Ascending aorta (tissue), 2 donors: ENCODE data around the gene SAPCD2. TPM values are rescaled to one million over a fixed set of nuclear protein-coding genes. Genes with fewer than 3 reads are reported as not detected.

ENCODE experiments used
- DNase-seq, 2 donors: peaks; one replicate each; pipeline ENCODE4 v3.0.0-alpha.2; 2019; ENCODE audit warnings: low spot score in 2 of 2
- H3K27ac ChIP-seq, 2 donors: fragments of 200-600 bp; sonication (generic); one replicate each; pipeline ENCODE4 v1.5.1; 2016 to 2017; ENCODE audit warnings: mild to moderate bottlenecking in 1 of 2
- H3K27me3 ChIP-seq: fragments of 200-600 bp; sonication (generic); one replicate; pipeline ENCODE4 v1.5.1; 2017
- H3K36me3 ChIP-seq, 2 donors: fragments of 200-600 bp; sonication (generic); one replicate each; pipeline ENCODE4 v1.5.1; 2016
- H3K4me1 ChIP-seq, 2 donors: fragments of 200-600 bp; sonication (generic); one replicate each; pipeline ENCODE4 v1.5.1; 2016 to 2017; ENCODE audit warnings: mild to moderate bottlenecking in 1 of 2
- H3K4me3 ChIP-seq, 2 donors: fragments of 200-600 bp; sonication (generic); one replicate each; pipeline ENCODE4 v1.5.1; 2016 to 2017; ENCODE audit warnings: mild to moderate bottlenecking in 1 of 2
- H3K9me3 ChIP-seq, 2 donors: fragments of 200-600 bp; sonication (generic); one replicate each; pipeline ENCODE4 v1.5.1; 2016
- intact Hi-C: fragments of 100-400 bp; cut with DNase I; formaldehyde crosslinking; loops from one replicate; pipeline ENCODE4 v1.15.1; 2023
- total RNA-seq: library from RNA; depleted of rRNA; stranded (reverse); fragments of >200 nt; gene quantifications from one replicate; pipeline ENCODE4 v1.1.0, GENCODE V29; 2016
- TF ChIP-seq, protein P1 (sequence below), 3 experiments: fragments of 200-600 bp in 2 of 3; fragments of 450-650 bp in 1 of 3; sonication (generic) in 2 of 3; IDR thresholded peaks; one replicate each; pipeline ENCODE4 v1.5.1; 2016 to 2019; ENCODE audit warnings: antibody characterized with exemption in 3 of 3, mild to moderate bottlenecking in 1 of 3, moderate library complexity in 1 of 3

Gene SAPCD2
- total RNA-seq, 1 donor from 2014 or later = 8.7 TPM

DNA sequence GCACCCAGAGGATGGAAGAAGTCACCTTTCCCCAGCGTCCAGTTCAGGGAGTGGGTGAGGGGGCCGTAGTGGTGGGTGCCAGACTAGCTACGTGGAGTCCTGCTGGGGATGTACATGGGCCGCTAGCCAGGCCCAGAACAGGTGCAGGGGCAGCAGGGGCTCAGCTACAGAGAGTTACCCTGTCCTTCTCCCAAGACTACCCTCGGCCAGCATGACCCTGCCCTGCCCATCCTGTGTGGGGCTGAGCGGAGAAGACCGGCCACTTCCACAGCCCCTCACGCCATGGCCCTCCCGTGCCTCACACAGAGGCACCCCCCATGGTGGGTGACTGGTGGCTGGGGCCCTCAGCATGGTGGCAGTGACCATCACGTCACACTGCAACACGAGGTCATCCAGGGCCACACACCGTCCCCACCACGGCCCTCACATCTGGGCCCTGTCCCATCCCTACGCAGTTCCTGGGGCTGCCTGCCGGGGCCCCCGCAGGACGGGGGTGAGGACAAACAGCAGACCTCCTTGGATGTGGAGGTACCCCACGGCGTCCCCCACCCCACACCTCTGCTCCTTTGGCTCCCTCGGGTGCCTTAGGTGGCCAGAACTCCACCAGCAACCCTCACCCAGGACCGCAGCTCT is 45.2 kb upstream of the SAPCD2 start:
- intact Hi-C loops = no loop called here
- TF ChIP-seq, protein P1, sequence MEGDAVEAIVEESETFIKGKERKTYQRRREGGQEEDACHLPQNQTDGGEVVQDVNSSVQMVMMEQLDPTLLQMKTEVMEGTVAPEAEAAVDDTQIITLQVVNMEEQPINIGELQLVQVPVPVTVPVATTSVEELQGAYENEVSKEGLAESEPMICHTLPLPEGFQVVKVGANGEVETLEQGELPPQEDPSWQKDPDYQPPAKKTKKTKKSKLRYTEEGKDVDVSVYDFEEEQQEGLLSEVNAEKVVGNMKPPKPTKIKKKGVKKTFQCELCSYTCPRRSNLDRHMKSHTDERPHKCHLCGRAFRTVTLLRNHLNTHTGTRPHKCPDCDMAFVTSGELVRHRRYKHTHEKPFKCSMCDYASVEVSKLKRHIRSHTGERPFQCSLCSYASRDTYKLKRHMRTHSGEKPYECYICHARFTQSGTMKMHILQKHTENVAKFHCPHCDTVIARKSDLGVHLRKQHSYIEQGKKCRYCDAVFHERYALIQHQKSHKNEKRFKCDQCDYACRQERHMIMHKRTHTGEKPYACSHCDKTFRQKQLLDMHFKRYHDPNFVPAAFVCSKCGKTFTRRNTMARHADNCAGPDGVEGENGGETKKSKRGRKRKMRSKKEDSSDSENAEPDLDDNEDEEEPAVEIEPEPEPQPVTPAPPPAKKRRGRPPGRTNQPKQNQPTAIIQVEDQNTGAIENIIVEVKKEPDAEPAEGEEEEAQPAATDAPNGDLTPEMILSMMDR (IDR thresholded peaks at IDR 0.05) = no peak
- peaks cover 6 to 18% of the 10 kb centered on the region in 2 donors for H3K36me3 ChIP-seq
- peak overlapping the region; percentile 89 to 93 for H3K4me3 ChIP-seq
- no peak overlapping the region for H3K27ac ChIP-seq
- H3K9me3 ChIP-seq = no peaks in the 10 kb centered on the region
- H3K4me1 ChIP-seq = peaks cover 0 to 15% of the 10 kb centered on the region in 2 donors
- DNase-seq = no peak
- no peaks in the 10 kb centered on the region for H3K27me3 ChIP-seq

DNA sequence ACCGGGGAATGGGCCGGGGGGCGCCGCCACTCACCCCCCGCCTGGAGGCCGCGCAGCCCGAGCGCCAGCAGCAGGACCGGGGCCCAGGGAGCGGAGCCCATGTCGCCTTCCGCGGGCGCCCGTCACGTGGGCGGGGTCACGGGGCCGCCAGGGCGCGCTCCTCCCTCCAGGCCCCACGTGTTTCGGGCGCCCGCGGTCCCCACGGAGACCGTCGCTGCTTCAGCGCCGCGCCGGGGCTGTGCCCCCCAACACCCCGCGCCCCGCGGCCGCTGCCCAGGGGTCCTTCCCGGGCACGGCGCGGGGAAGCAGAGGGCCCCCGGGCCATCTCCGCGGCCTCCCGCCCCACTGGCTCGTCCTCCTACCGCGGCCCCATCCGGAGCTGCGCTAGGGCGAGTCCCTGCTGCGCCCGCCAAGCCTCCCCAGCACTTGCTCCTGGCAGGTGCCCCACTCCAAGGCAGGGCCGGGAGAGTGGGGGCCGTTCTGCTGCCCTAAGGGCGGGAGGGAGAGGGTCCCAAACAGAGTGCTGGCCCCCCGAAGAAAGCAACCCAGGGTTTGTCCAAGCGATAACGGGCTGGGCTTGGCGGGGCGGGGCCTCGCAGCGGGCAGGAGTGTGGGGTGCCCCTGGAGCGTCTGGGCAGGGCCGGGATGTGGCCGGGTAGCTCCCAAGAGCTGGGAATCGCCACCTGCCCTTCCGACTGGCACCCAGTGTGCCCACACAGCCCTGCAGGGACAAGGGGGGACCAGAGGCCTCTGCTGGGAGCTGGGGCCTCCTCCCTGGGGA is 44.4 kb upstream of the SAPCD2 start, which contains the start of gene DPP7:
Gene DPP7 (minus strand): TSS at position 121 of the 781 bp plus-strand sequence. CDS start 20 bp downstream, at position 101.
- Histone ChIP-seq H3K36me3 (peaks cover 10 to 25% of the 10 kb centered on the region in 2 donors), H3K27ac (no peak within 1 kb of the TSS), H3K4me1 (peaks cover 0 to 15% of the 10 kb centered on the region in 2 donors), H3K27me3 (no peaks in the 10 kb centered on the region), H3K4me3 (peak within 1 kb of the TSS; percentile 89 to 93), H3K9me3 (no peaks in the 10 kb centered on the region)
- TF ChIP-seq, protein P1 (IDR thresholded peaks at IDR 0.05) = no peak
- intact Hi-C loops = no loop called here
- DNase-seq = peak in 1 of 2 donors; percentile 80

DNA sequence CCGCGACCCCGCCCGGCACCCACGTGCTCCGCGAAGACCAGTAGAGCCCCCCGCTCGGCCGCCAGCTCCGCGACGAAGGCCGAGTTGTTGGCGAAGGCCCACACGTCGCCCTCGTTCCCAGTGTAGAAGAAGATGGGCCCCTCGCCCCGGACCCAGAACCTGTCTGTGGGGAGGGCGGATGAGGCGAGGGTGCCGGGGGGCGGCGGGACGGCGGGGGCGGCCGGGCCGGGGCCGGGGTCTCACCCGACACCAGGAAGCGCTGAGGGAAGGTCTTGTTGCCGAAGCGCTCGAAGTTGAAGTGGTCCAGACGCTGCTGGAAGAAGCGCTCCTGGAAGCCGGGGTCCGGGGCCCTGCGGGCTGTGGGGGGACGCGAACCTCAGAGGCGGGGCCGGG is 43.9 kb upstream of the SAPCD2 start:
- Histone ChIP-seq H3K4me3 (peak overlapping the region; percentile 89 to 93), H3K27me3 (no peaks in the 10 kb centered on the region), H3K4me1 (peaks cover 0 to 15% of the 10 kb centered on the region in 2 donors), H3K9me3 (no peaks in the 10 kb centered on the region), H3K27ac (no peak overlapping the region), H3K36me3 (peaks cover 14 to 31% of the 10 kb centered on the region in 2 donors)
- DNase-seq = no peak
- TF ChIP-seq, protein P1 (IDR thresholded peaks at IDR 0.05) = no peak
- intact Hi-C loops = no loop called here

DNA sequence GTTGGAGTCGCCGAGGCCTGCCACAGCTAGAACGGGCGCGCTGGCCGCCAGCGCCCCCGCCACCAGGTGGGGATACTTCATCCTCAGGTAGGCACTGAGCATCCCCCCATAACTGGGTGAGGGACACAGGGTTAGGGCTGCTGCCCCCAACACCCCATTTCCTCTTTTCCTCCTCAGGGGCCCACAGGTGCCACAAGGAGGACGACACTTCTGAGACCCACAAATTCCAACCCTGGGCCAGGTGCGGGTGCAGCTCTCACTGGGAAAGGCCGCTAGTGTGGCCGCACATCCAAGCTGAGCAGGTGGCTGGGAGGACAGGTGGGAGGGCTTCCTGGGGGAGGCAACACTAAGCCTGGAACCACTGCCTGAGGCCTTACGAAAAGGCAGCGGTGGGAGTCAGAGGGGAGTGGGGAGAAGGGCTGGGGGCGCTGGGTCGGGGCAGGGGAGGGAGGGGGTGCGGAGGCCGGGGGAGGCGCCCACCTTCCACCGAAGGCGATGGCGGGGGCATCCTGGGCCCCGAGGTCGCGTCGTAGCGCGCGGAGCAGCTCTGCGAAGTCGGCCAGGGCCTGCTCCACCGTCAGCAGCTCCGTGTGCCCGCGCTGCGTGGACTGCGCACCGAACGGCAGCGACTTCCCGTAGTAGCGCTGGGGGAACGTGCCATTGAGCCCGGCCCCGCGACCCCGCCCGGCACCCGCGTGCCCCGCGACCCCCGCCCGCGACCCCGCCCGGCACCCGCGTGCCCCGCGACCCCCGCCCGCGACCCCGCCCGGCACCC is 43.2 kb upstream of the SAPCD2 start:
- H3K36me3 ChIP-seq = peaks cover 18 to 38% of the 10 kb centered on the region in 2 donors
- H3K27me3 ChIP-seq = no peaks in the 10 kb centered on the region
- peak overlapping the region; percentile 89 to 93 for H3K4me3 ChIP-seq
- no peak overlapping the region for H3K27ac ChIP-seq
- peaks cover 0 to 15% of the 10 kb centered on the region in 2 donors for H3K4me1 ChIP-seq
- TF ChIP-seq, protein P1 (IDR thresholded peaks at IDR 0.05) = no peak
- no peaks in the 10 kb centered on the region for H3K9me3 ChIP-seq
- no peak for DNase-seq
- intact Hi-C loops = no loop called here

DNA sequence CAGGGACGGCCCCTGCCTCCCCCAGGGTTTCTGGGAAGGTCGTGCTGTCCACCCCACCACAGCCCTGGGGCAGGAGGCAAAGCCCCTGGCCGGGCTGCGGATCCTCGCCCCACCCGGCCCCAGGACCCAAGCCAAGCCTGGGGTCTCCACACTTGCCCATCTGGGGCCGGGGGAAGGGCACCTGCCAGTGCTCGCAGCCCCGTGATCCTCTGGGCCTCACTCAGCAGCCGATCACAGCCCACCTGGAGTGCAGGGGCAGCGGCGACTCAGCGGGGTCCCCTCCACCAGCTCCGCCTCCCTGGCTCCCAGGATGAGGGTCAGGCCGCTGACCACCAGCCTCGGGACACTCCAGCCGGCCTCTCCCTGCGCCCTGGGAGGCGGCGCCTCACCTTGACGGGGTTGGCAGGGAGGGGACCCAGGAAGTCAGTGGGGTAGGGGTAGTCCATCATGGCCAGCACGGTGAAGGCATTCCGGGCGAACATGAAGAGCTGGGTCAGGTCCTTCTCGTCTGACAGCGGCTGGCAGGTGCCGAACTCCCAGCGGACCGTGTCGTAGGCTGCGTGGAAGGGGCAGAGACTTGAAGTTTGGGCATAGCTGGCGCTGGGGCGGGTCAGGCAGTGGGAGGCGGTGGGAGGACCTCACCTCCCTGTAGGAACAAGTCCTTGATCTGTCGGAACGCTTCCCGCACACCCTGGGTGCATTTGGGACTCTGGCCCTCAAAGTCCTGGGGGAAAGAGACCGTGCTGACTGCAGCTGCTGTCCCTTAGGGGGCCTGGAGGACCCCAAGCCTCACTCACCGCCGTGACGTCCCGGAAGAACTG is 42.4 kb upstream of the SAPCD2 start:
- TF ChIP-seq, protein P1 (IDR thresholded peaks at IDR 0.05) = no peak
- Histone ChIP-seq H3K4me3 (no peak overlapping the region), H3K36me3 (peaks cover 24 to 46% of the 10 kb centered on the region in 2 donors), H3K4me1 (peaks cover 0 to 15% of the 10 kb centered on the region in 2 donors), H3K27me3 (no peaks in the 10 kb centered on the region), H3K9me3 (no peaks in the 10 kb centered on the region), H3K27ac (no peak overlapping the region)
- intact Hi-C loops = no loop called here
- DNase-seq = no peak
